Measurements from ENCODE around the gene NOD1.
A peak's percentile ranks its signal among the peaks of the same experiment; 100 is the strongest.

The NOD1 gene

DNA sequence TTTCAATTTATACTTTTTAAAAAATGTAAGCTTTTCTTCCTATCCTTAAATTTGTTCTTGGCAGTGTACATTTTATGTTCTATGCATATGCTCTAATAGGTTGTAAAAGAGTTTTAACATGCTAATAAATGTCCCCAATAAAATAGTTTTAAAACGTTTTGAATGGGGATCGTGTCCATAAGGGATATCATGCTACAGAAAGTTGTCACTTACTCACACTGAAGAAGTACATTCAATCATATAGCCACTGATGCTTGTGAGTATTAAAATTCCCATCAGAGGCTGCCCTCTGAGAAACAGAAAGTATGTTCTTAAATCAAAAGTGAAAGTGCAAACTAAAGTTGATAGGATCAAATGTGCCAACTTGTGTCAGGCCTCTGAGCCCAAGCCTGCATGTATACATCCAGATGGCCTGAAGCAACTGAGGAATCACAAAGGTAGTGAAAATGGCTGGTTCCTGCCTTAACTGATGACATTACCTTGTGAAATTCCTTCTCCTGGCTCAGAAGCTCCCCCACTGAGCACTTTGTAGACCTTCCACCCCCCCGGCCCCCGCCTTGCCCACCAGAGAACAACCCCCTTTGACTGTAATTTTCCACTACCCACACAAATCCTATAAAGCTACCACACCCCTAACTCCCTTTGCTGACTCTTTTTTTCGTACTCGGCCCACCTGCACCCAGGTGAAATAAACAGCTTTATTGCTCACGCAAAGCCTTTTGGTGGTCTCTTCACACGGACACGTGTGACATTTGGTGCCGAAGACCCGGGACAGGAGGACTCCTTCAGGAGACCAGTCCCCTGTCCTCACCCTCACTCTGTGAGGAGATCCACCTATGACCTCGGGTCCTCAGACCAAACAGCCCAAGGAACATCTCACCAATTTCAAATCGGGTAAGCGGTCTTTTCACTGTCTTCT lies 877 bp upstream of the NOD1 start:
- TF ChIP-seq, protein P1, sequence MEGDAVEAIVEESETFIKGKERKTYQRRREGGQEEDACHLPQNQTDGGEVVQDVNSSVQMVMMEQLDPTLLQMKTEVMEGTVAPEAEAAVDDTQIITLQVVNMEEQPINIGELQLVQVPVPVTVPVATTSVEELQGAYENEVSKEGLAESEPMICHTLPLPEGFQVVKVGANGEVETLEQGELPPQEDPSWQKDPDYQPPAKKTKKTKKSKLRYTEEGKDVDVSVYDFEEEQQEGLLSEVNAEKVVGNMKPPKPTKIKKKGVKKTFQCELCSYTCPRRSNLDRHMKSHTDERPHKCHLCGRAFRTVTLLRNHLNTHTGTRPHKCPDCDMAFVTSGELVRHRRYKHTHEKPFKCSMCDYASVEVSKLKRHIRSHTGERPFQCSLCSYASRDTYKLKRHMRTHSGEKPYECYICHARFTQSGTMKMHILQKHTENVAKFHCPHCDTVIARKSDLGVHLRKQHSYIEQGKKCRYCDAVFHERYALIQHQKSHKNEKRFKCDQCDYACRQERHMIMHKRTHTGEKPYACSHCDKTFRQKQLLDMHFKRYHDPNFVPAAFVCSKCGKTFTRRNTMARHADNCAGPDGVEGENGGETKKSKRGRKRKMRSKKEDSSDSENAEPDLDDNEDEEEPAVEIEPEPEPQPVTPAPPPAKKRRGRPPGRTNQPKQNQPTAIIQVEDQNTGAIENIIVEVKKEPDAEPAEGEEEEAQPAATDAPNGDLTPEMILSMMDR (conservative IDR thresholded peaks at IDR 0.05; ENCODE audit: low read depth, low read length) = no peak
- H3K4me3 ChIP-seq (ENCODE audit: low read length) = peak overlapping the region; percentile 78
- no peak for DNase-seq (ENCODE audit: low read depth)

DNA sequence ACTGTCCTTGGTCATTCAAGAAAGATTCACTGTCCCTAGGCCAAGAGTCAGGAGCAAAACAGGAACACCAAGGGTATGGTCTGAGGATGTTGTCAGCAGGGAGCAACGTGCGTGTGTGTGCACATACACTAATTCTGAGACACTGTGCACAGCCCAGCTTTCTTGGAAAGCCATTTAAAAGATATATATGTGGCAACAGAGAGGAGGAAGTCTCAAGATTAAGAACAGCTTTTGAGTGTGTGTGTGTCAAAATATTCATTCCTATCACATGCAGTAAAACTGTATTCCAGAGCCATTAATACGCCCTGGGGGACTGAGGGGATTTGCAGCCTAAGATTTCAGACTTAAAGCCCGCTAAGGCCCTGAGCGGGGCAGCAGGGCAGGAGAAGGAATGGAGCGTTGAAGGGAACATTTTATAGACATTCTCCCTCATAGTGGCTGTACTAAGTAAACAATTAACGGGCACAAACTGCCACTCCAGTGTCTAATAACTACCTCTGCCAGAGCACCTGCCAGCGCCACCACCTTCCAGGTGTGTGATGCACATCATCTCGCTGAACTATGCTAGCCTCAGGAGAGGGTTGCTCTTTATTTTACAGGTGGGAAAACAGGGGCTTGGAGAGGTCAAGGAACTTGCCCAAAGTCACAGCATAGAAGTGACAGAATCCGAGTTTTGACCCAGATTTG lies 2.0 kb downstream of the NOD1 start:
- no peak for DNase-seq (ENCODE audit: low read depth)
- TF ChIP-seq, protein P1 (conservative IDR thresholded peaks at IDR 0.05; ENCODE audit: low read depth, low read length) = no peak
- no peak overlapping the region for H3K4me3 ChIP-seq (ENCODE audit: low read length)

DNA sequence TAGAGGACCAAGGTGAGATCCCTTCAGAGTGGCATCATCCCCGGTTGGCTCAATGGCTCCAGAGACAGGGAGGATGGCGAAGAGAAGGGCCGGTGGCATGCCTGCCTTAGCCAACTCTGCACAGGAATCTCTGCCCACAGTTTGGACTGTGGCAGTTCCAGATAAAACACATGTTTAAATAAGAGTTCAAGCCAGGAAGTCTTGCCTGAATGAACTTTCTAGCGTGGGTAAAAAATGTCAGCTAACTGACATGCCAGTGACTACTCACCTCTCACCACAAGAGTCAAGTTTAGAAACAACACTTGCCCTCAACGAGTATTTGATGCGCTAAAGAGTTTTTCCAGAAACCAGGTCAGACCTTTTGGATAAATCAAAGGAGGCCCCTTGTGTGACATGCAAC lies 3.0 kb downstream of the NOD1 start:
- TF ChIP-seq, protein P1 (conservative IDR thresholded peaks at IDR 0.05; ENCODE audit: low read depth, low read length) = no peak
- DNase-seq (ENCODE audit: low read depth) = no peak
- H3K4me3 ChIP-seq (ENCODE audit: low read length) = no peak overlapping the region

DNA sequence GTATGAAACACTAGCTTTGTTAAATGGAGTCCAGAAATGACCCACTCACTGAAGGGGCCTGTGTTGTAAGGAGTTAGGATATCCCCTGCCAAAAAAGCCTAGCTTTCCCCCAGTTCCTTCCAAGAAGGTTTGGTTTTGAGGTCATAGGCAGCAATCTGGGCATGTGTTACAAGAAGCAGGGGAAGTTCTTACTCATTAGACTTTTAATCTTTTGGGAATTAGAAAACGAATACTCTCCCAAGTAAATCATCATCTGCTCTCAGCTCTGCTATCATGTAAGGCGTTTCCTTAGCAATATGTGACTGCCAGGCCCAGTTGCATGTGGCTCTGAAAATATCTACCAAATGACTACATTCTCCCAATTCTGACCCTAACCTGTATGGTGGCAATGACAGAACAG lies 3.7 kb downstream of the NOD1 start:
- H3K4me3 ChIP-seq (ENCODE audit: low read length) = no peak overlapping the region
- no peak for DNase-seq (ENCODE audit: low read depth)
- TF ChIP-seq, protein P1 (conservative IDR thresholded peaks at IDR 0.05; ENCODE audit: low read depth, low read length) = no peak

DNA sequence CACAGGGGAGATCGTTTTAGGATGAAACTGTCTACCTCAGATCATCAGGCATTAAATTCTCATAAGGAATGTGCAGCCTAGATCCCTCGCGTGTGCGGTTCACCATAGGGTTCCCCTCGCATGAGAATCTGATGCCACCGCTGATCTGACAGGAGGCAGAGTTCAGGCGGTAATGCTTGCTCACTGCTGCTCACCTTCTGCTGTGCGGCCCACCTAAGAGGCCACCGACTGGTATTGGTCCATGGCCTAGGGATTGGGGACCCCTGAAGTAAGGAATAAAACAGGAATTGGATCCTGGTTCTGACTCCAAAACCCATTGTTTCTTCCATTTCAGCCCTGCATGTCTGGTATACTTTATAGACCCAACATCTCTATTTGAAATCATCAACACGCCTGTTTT lies 4.1 kb downstream of the NOD1 start:
- TF ChIP-seq, protein P1 (conservative IDR thresholded peaks at IDR 0.05; ENCODE audit: low read depth, low read length) = no peak
- DNase-seq (ENCODE audit: low read depth) = no peak
- no peak overlapping the region for H3K4me3 ChIP-seq (ENCODE audit: low read length)

DNA sequence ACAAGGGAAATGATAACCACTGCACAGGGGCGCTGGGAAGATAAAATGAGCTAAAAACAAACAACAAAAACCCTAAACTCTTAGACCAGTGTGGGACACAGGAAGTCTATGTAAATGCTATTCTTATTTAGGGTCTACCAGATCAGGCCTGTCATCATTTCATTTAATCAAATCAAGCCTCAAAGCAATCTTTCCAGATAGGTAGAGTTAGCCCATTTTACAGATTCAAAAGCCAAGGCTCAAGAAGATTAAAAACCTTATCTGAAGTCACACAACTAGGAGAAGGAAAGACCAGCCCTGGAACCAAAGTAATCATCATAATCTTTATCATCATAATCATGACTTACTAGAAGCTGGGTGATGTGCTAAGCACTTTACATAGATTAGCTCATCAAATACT lies 4.7 kb downstream of the NOD1 start:
- H3K4me3 ChIP-seq (ENCODE audit: low read length) = no peak overlapping the region
- TF ChIP-seq, protein P1 (conservative IDR thresholded peaks at IDR 0.05; ENCODE audit: low read depth, low read length) = no peak
- DNase-seq (ENCODE audit: low read depth) = no peak

Data from retinal pigment epithelial cell (primary cell).